WTC11 (cell line): ENCODE results near the gene HAGHL.

Experiments
- ATF3 ChIP-seq: sonication (generic); formaldehyde crosslinking; conservative IDR thresholded peaks from 2 replicates; pipeline ENCODE4 v1.8.1; 2022; ENCODE audit warnings: mild to moderate bottlenecking, missing genetic modification reagents
- CBFB ChIP-seq: sonication (generic); formaldehyde crosslinking; IDR thresholded peaks from 2 replicates; pipeline ENCODE4 v1.8.1; 2022; ENCODE audit warnings: mild to moderate bottlenecking, low read depth, missing genetic modification reagents
- E2F1 ChIP-seq: sonication (generic); formaldehyde crosslinking; IDR thresholded peaks from 2 replicates; pipeline ENCODE4 v1.8.0; 2022; ENCODE audit warnings: mild to moderate bottlenecking, missing genetic modification reagents
- EMX1 ChIP-seq: fragments of 250-450 bp; sonication (Bioruptor Pico); IDR thresholded peaks from 2 replicates; pipeline ENCODE4 v1.8.0; 2021; ENCODE audit warnings: mild to moderate bottlenecking
- IRF1 ChIP-seq: sonication (generic); formaldehyde crosslinking; IDR thresholded peaks from 2 replicates; pipeline ENCODE4 v1.8.0; 2023; ENCODE audit warnings: missing genetic modification reagents
- NR1H2 ChIP-seq: sonication (generic); formaldehyde crosslinking; IDR thresholded peaks from 2 replicates; pipeline ENCODE4 v1.9.0; 2021; ENCODE audit warnings: mild to moderate bottlenecking, moderate library complexity, missing genetic modification reagents
- SOX15 ChIP-seq: fragments of 250-450 bp; sonication (Bioruptor Pico); IDR thresholded peaks from 2 replicates; pipeline ENCODE4 v1.9.0; 2021; ENCODE audit warnings: mild to moderate bottlenecking
- SP1 ChIP-seq: sonication (generic); formaldehyde crosslinking; conservative IDR thresholded peaks from 2 replicates; pipeline ENCODE4 v1.8.1; 2022; ENCODE audit warnings: missing genetic modification reagents
- ZNF138 ChIP-seq: sonication (generic); formaldehyde crosslinking; conservative IDR thresholded peaks from 2 replicates; pipeline ENCODE4 v1.8.1; 2022; ENCODE audit warnings: mild to moderate bottlenecking, moderate library complexity, missing genetic modification reagents
- ZNF263 ChIP-seq: sonication (generic); formaldehyde crosslinking; IDR thresholded peaks from 2 replicates; pipeline ENCODE4 v1.8.1; 2022; ENCODE audit warnings: low read depth, mild to moderate bottlenecking, moderate library complexity, missing genetic modification reagents
- TF ChIP-seq, protein P1 (sequence below): fragments of 200-600 bp; IDR thresholded peaks from 2 replicates; pipeline ENCODE4 v1.8.0; 2022; ENCODE audit warnings: antibody characterized with exemption
- TF ChIP-seq, protein P2 (sequence below): sonication (generic); formaldehyde crosslinking; IDR thresholded peaks from 2 replicates; pipeline ENCODE4 v1.8.1; 2023; ENCODE audit warnings: mild to moderate bottlenecking, missing genetic modification reagents, moderate library complexity
- TF ChIP-seq, protein P3 (sequence below): sonication (generic); formaldehyde crosslinking; IDR thresholded peaks from 2 replicates; pipeline ENCODE4 v1.8.0; 2022; ENCODE audit warnings: mild to moderate bottlenecking, missing genetic modification reagents

GRCh38 chr16:772959-773358 is 46.1 kb downstream of the HAGHL start:
- TF ChIP-seq, protein P1, sequence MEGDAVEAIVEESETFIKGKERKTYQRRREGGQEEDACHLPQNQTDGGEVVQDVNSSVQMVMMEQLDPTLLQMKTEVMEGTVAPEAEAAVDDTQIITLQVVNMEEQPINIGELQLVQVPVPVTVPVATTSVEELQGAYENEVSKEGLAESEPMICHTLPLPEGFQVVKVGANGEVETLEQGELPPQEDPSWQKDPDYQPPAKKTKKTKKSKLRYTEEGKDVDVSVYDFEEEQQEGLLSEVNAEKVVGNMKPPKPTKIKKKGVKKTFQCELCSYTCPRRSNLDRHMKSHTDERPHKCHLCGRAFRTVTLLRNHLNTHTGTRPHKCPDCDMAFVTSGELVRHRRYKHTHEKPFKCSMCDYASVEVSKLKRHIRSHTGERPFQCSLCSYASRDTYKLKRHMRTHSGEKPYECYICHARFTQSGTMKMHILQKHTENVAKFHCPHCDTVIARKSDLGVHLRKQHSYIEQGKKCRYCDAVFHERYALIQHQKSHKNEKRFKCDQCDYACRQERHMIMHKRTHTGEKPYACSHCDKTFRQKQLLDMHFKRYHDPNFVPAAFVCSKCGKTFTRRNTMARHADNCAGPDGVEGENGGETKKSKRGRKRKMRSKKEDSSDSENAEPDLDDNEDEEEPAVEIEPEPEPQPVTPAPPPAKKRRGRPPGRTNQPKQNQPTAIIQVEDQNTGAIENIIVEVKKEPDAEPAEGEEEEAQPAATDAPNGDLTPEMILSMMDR: no peak
- no peak for TF ChIP-seq SP1
- TF ChIP-seq EMX1 (CRISPR knock-in tag): no peak
- TF ChIP-seq, protein P2, sequence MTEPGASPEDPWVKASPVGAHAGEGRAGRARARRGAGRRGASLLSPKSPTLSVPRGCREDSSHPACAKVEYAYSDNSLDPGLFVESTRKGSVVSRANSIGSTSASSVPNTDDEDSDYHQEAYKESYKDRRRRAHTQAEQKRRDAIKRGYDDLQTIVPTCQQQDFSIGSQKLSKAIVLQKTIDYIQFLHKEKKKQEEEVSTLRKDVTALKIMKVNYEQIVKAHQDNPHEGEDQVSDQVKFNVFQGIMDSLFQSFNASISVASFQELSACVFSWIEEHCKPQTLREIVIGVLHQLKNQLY (CRISPR knock-in tag): no peak
- TF ChIP-seq, protein P3, sequence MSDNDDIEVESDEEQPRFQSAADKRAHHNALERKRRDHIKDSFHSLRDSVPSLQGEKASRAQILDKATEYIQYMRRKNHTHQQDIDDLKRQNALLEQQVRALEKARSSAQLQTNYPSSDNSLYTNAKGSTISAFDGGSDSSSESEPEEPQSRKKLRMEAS (CRISPR knock-in tag): no peak
- TF ChIP-seq IRF1 (CRISPR knock-in tag): no peak
- TF ChIP-seq ZNF138 (CRISPR knock-in tag): no peak
- no peak for TF ChIP-seq ZNF263
- TF ChIP-seq CBFB (CRISPR knock-in tag): no peak
- TF ChIP-seq E2F1: no peak
- no peak for TF ChIP-seq ATF3 (CRISPR knock-in tag)
- no peak for TF ChIP-seq SOX15 (CRISPR knock-in tag)
- no peak for TF ChIP-seq NR1H2 (CRISPR knock-in tag)
